Lower lobe of right lung (tissue), 2 donors: Measurements from ENCODE around the gene TMEM63A. TPM values are rescaled to one million over a fixed set of nuclear protein-coding genes. Genes with fewer than 3 reads are reported as not detected.

Experiments
- ATAC-seq, 2 donors: fragments of 200-7000 bp; cut with Tn5 transposase; one replicate each; pipeline ENCODE4 v1.9.1; 2020 to 2022; ENCODE audit warnings: mild to moderate bottlenecking in 2 of 2, moderate library complexity in 2 of 2
- DNase-seq: peaks from one replicate; pipeline ENCODE4 v3.0.0-alpha.2; 2020
- H3K27ac ChIP-seq: fragments of 200-600 bp; one replicate; pipeline ENCODE4 v1.8.0; 2022
- H3K27me3 ChIP-seq: fragments of 200-600 bp; one replicate; pipeline ENCODE4 v1.8.0; 2022; ENCODE audit warnings: low read depth
- H3K36me3 ChIP-seq: fragments of 200-600 bp; one replicate; pipeline ENCODE4 v1.8.0; 2022; ENCODE audit warnings: mild to moderate bottlenecking
- H3K4me1 ChIP-seq: fragments of 200-600 bp; one replicate; pipeline ENCODE4 v1.8.0; 2022
- H3K4me3 ChIP-seq: fragments of 200-600 bp; one replicate; pipeline ENCODE4 v1.8.0; 2022; ENCODE audit warnings: mild to moderate bottlenecking
- H3K9me3 ChIP-seq: fragments of 200-600 bp; one replicate; pipeline ENCODE4 v1.8.0; 2022
- intact Hi-C: fragments of 100-400 bp; cut with DNase I; formaldehyde crosslinking; loops from one replicate; pipeline ENCODE4 v1.11.0; 2022
- total RNA-seq: library from RNA; stranded (reverse); fragmentation: NEBNext Ultra II Directional; extraction: Animal tissue kit (Norgen Biotek cat#: 25700); gene quantifications from one replicate; pipeline ENCODE4 v1.2.1, GENCODE V29; 2021
- TF ChIP-seq, protein P1 (sequence below): fragments of 200-600 bp; IDR thresholded peaks from one replicate; pipeline ENCODE4 v1.8.0; 2022; ENCODE audit warnings: antibody characterized with exemption, mild to moderate bottlenecking
- donor health status: DM: no; HTN: yes; CAD: no; lungs with severe emphysema.

The TMEM63A gene
- total RNA-seq, 1 donor from 2014 or later, result 141 TPM

DNA sequence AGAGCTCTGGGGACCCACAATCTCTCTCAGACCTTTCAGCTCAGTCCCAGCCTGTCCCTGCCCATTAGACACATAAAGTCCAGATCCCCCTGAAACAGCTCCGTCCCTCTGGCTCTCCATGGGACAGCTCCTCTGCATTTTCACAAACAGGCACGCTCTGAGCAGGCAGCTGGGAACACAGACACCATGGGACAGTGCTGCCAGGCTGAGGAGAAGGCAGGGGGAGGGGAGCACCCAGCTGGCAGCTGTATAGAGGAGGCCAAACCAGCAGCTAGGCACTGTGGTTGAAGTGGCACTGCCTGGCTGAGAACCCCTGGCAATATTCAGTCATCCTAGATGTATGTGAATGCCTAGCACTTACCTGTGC lies 2.0 kb downstream of the TMEM63A start:
- ATAC-seq (no peak), DNase-seq (peak; percentile 43)
- Histone ChIP-seq H3K27me3 (no peaks in the 10 kb centered on the region), H3K9me3 (no peaks in the 10 kb centered on the region), H3K27ac (peak overlapping the region; percentile 97), H3K4me1 (peaks cover 59% of the 10 kb centered on the region), H3K36me3 (peaks cover 26% of the 10 kb centered on the region), H3K4me3 (peak overlapping the region; percentile 100)
- TF ChIP-seq, protein P1, sequence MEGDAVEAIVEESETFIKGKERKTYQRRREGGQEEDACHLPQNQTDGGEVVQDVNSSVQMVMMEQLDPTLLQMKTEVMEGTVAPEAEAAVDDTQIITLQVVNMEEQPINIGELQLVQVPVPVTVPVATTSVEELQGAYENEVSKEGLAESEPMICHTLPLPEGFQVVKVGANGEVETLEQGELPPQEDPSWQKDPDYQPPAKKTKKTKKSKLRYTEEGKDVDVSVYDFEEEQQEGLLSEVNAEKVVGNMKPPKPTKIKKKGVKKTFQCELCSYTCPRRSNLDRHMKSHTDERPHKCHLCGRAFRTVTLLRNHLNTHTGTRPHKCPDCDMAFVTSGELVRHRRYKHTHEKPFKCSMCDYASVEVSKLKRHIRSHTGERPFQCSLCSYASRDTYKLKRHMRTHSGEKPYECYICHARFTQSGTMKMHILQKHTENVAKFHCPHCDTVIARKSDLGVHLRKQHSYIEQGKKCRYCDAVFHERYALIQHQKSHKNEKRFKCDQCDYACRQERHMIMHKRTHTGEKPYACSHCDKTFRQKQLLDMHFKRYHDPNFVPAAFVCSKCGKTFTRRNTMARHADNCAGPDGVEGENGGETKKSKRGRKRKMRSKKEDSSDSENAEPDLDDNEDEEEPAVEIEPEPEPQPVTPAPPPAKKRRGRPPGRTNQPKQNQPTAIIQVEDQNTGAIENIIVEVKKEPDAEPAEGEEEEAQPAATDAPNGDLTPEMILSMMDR, result no peak
- intact Hi-C loops, result no loop called here

DNA sequence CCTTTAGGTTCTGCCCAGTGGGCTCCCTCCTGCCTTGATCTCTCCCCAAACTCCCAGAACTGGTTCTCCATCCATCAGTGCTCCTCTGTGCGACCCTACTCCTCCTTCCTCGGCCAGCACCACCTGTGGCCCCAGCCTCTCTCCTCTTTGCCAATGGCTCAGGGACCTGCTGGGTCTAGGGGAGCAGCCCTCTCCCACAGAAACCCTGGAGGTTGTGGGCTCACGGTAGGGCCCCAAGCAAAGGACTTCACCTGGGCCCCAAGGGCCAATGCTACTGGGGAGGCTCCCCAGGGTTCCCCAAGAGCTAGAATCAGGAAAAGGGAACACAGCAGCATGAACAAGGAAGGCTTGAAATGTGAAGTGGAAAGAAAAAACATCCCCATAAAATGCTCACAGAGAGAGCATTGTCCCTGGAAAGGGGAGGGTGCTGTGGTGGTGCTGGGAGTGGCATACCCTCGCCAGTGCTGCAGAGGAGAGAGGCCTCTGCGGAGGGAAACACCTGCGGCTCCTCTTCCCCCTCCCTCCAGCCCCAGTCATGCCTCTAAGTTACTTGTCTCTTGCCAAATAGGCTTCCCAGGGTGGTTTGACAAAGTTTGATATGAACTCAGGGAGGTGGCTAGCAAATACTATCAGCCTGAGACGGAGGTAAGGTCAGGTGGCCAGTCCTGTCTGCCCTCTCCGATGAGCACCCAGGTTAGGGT lies 2.5 kb downstream of the TMEM63A start:
- no peak for ATAC-seq
- TF ChIP-seq, protein P1, result no peak
- peak; percentile 44 for DNase-seq
- H3K27ac ChIP-seq, result peak overlapping the region; percentile 97
- H3K36me3 ChIP-seq, result peaks cover 32% of the 10 kb centered on the region
- peaks cover 63% of the 10 kb centered on the region for H3K4me1 ChIP-seq
- intact Hi-C loops, result no loop called here
- H3K9me3 ChIP-seq, result no peaks in the 10 kb centered on the region
- H3K4me3 ChIP-seq, result peak overlapping the region; percentile 100
- no peaks in the 10 kb centered on the region for H3K27me3 ChIP-seq

DNA sequence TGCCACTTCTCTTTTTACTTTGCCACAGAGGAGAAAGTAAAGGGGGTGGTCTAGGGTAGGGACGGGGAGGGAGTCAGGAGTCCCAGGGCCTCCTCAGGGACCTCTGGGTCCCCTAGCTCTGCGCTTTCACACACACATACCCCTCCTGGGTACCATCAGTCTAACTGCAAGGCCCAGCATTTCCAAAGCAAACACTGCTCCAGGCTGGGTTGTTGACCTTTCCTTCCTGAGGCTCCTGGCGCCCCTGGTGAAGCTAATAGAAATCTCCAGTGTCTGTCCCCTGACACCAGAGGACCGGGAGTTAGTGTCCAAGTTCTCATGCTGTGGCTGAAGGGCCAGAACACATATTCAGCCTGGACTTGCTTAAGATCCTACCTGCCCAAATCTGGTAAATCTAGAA lies 3.9 kb downstream of the TMEM63A start:
- Histone ChIP-seq H3K36me3 (peaks cover 45% of the 10 kb centered on the region), H3K4me3 (no peak overlapping the region), H3K27me3 (no peaks in the 10 kb centered on the region), H3K27ac (peak overlapping the region; percentile 64), H3K4me1 (peaks cover 59% of the 10 kb centered on the region), H3K9me3 (no peaks in the 10 kb centered on the region)
- intact Hi-C loops, result no loop called here
- peak; percentile 23 for DNase-seq
- ATAC-seq, result no peak
- TF ChIP-seq, protein P1, result no peak

DNA sequence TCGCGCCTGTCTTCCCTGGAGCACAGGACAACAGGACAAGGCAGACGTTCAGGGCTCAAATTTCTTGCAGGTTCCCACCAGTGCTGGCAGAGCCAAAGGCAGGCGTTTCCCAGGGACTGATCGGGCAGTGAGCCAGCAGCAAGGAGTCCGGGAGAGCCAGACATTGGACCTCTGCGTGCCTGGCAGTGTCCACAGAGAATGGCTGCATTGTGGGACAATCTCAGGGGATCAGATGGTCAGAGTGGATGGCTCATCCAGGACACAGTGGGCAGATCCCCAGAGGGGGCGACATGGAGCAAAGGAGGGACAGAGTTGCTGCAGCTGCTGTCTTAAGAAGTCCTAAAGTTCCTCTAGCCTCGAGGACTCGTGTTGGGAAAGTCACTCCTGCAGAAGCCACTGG lies 4.6 kb downstream of the TMEM63A start:
- DNase-seq (peak; percentile 54), ATAC-seq (no peak)
- Histone ChIP-seq H3K27me3 (no peaks in the 10 kb centered on the region), H3K4me3 (no peak overlapping the region), H3K36me3 (peaks cover 52% of the 10 kb centered on the region), H3K27ac (peak overlapping the region; percentile 64), H3K4me1 (peaks cover 53% of the 10 kb centered on the region), H3K9me3 (no peaks in the 10 kb centered on the region)
- intact Hi-C loops, result no loop called here
- TF ChIP-seq, protein P1, result peak; percentile 48

DNA sequence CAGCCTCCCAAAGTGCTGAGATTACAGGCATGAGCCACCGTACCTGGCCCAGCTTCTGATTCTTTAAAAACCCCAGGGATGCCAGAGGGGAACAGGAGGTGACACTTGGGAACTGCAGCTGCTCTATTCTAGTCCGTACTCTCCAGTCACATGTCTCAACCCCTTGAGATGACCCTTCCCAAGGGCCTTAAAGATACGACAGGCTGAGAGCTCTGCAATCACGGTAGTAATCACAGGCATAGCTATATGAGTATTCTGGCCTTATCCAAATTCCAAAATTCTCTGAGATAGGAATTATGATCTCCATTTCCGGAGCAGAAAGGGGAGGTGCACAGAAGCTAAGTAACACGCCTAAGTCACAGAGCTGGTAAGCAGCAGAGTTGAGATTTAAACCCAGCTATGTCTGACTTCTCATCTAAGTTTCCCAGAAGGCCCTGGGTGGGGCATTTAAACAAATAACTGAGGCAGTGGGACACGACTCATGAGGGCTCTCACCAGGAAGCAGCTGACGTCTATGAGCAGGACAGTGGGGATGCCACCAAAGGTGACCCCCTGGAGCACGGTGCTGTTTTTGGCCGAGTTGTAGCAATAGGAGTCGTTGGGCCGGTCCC lies 5.2 kb downstream of the TMEM63A start:
- DNase-seq, result no peak

More for the DNA sequence above, 5.2 kb downstream of the TMEM63A start:
- TF ChIP-seq, protein P1, result no peak
- no peaks in the 10 kb centered on the region for H3K27me3 ChIP-seq
- intact Hi-C loops, result no loop called here
- peaks cover 58% of the 10 kb centered on the region for H3K36me3 ChIP-seq
- H3K4me1 ChIP-seq, result peaks cover 53% of the 10 kb centered on the region
- ATAC-seq, result no peak
- H3K27ac ChIP-seq, result peak overlapping the region; percentile 64
- H3K9me3 ChIP-seq, result no peaks in the 10 kb centered on the region
- no peak overlapping the region for H3K4me3 ChIP-seq
